ENCODE data around the gene NPHP1.

GRCh38 chr2:110099038-110099425, 105.8 kb downstream of the NPHP1 start:
- TF ChIP-seq CTCF (IDR thresholded peaks at IDR 0.05) (no peak), ZFX (IDR thresholded peaks at IDR 0.05; ENCODE audit: borderline replicate concordance) (no peak)
